HEK293T (cell line): ENCODE measurements around the gene VRK2.

ENCODE experiments used
- ARNT ChIP-seq: fragments of 450-650 bp; IDR thresholded peaks from 2 replicates; pipeline ENCODE4 v1.6.1; 2017; ENCODE audit warnings: mild to moderate bottlenecking
- BHLHE40 ChIP-seq: fragments of 450-650 bp; IDR thresholded peaks from 2 replicates; pipeline ENCODE4 v1.6.1; 2016; ENCODE audit warnings: mild to moderate bottlenecking, moderate library complexity, borderline replicate concordance
- CTBP1 ChIP-seq: fragments of 450-650 bp; IDR thresholded peaks from 2 replicates; pipeline ENCODE4 v1.6.1; 2016; ENCODE audit warnings: borderline replicate concordance
- ELF4 ChIP-seq: fragments of 450-650 bp; IDR thresholded peaks from 2 replicates; pipeline ENCODE4 v1.6.1; 2017; ENCODE audit warnings: antibody characterized with exemption
- FOXM1 ChIP-seq: fragments of 450-650 bp; IDR thresholded peaks from 2 replicates; pipeline ENCODE4 v1.6.1; 2017; ENCODE audit warnings: mild to moderate bottlenecking, borderline replicate concordance
- HDGF ChIP-seq: fragments of 450-650 bp; IDR thresholded peaks from 2 replicates; pipeline ENCODE4 v1.6.1; 2017; ENCODE audit warnings: antibody characterized with exemption, borderline replicate concordance
- L3MBTL2 ChIP-seq: fragments of 450-650 bp; conservative IDR thresholded peaks from 2 replicates; pipeline ENCODE4 v1.6.1; 2016; ENCODE audit warnings: mild to moderate bottlenecking
- LEF1 ChIP-seq: fragments of 450-650 bp; IDR thresholded peaks from 2 replicates; pipeline ENCODE4 v1.6.1; 2017; ENCODE audit warnings: mild to moderate bottlenecking, borderline replicate concordance
- NFRKB ChIP-seq: fragments of 450-650 bp; IDR thresholded peaks from 2 replicates; pipeline ENCODE4 v1.6.1; 2016; ENCODE audit warnings: mild to moderate bottlenecking, moderate library complexity
- SP1 ChIP-seq: fragments of 450-650 bp; IDR thresholded peaks from 2 replicates; pipeline ENCODE4 v1.6.1; 2017
- SUZ12 ChIP-seq: fragments of 450-650 bp; IDR thresholded peaks from 2 replicates; pipeline ENCODE4 v1.6.1; 2016; ENCODE audit warnings: mild to moderate bottlenecking
- TARDBP ChIP-seq: fragments of 450-650 bp; IDR thresholded peaks from 2 replicates; pipeline ENCODE4 v1.6.1; 2016
- ZNF384 ChIP-seq: fragments of 450-650 bp; IDR thresholded peaks from 2 replicates; pipeline ENCODE4 v1.6.1; 2016
- TF ChIP-seq, protein P1 (sequence below): fragments of 450-650 bp; IDR thresholded peaks from 2 replicates; pipeline ENCODE4 v1.6.1; 2016

DNA sequence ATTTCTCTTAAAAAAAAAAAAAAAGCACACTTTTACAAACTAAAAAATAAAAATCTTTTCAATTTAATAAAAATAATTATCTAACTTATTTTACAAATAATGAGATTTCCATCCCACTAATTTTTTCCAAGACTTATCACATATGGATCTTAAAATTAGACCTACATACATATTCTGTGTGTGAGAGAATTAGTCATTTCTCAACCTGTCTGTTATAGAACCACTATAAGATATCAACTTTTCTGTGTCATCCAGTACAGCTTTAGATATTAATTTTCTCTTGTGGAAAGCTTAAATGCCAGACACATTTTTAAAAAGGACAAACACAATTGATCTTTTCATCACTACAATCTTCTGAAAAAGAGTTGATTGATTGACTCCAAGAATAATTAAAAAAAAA lies 156.4 kb downstream of the VRK2 start:
- TF ChIP-seq TARDBP (no peak), FOXM1 (no peak), SUZ12 (no peak), SP1 (no peak), NFRKB (no peak), BHLHE40 (no peak), ZNF384 (no peak), ARNT (no peak), HDGF (no peak), LEF1 (no peak), ELF4 (no peak), L3MBTL2 (no peak), CTBP1 (no peak)
- TF ChIP-seq, protein P1, sequence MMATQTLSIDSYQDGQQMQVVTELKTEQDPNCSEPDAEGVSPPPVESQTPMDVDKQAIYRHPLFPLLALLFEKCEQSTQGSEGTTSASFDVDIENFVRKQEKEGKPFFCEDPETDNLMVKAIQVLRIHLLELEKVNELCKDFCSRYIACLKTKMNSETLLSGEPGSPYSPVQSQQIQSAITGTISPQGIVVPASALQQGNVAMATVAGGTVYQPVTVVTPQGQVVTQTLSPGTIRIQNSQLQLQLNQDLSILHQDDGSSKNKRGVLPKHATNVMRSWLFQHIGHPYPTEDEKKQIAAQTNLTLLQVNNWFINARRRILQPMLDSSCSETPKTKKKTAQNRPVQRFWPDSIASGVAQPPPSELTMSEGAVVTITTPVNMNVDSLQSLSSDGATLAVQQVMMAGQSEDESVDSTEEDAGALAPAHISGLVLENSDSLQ, result no peak
